Activated effector memory CD4-positive, alpha-beta T cell treated with anti-CD3 and anti-CD28 coated beads, Interleukin-2, amount 50 U/mL, for 16 hours (primary cell): ENCODE results near the gene KCTD7.
A peak's percentile ranks its signal among the peaks of the same experiment; 100 is the strongest.
"Not testable (repeated sequence)": the region's sequence is repeated elsewhere in the genome, so short reads cannot be mapped to it uniquely, and the experiment has no call there.

Experiments
- DNase-seq: peaks from one replicate; pipeline ENCODE4 v3.0.0-alpha.2; 2020

Gene KCTD7

GRCh38 chr7:66619341-66619948 is 9.2 kb upstream of the KCTD7 start:
- DNase-seq = not testable (repeated sequence)

- no peak for DNase-seq
Observed at GRCh38 chr7:66626331-66626934, 2.2 kb upstream of the KCTD7 start.

- no peak for DNase-seq
Observed at GRCh38 chr7:66627151-66627681, 1.5 kb upstream of the KCTD7 start.

GRCh38 chr7:66627881-66628360 is 760 bp upstream of the KCTD7 start:
- no peak for DNase-seq

GRCh38 chr7:66629222-66630062 is 761 bp downstream of the KCTD7 start:
- no peak for DNase-seq

GRCh38 chr7:66630531-66630930 is 1.9 kb downstream of the KCTD7 start:
- DNase-seq = no peak

- DNase-seq = no peak
Observed at GRCh38 chr7:66631471-66631870, 2.8 kb downstream of the KCTD7 start.

- no peak for DNase-seq
Observed at GRCh38 chr7:66634816-66635215, 6.1 kb downstream of the KCTD7 start.

GRCh38 chr7:66635322-66635981 is 6.8 kb downstream of the KCTD7 start:
- DNase-seq = not testable (repeated sequence)

GRCh38 chr7:66635982-66636546 is 7.4 kb downstream of the KCTD7 start:
- not testable (repeated sequence) for DNase-seq

GRCh38 chr7:66638309-66639099 is 9.8 kb downstream of the KCTD7 start:
- no peak for DNase-seq

GRCh38 chr7:66639773-66640172 is 11.1 kb downstream of the KCTD7 start:
- no peak for DNase-seq

- no peak for DNase-seq
Observed at GRCh38 chr7:66640802-66641525, 12.3 kb downstream of the KCTD7 start.

GRCh38 chr7:66641526-66641871 is 12.8 kb downstream of the KCTD7 start:
- no peak for DNase-seq

GRCh38 chr7:66642186-66642585 is 13.5 kb downstream of the KCTD7 start:
- DNase-seq = no peak

GRCh38 chr7:66642932-66643331 is 14.3 kb downstream of the KCTD7 start:
- no peak for DNase-seq

- DNase-seq = no peak
Observed at GRCh38 chr7:66643395-66643794, 14.7 kb downstream of the KCTD7 start.

- not testable (repeated sequence) for DNase-seq
Observed at GRCh38 chr7:66651026-66651425, 22.3 kb downstream of the KCTD7 start.

- not testable (repeated sequence) for DNase-seq
Observed at GRCh38 chr7:66653719-66654274, 25.1 kb downstream of the KCTD7 start.

- peak; percentile 99 for DNase-seq
Observed at GRCh38 chr7:66654275-66655112, 25.8 kb downstream of the KCTD7 start.
